GM21576 (cell line): ENCODE measurements around the gene PACSIN2.
"Not testable (repeated sequence)": the region's sequence is repeated elsewhere in the genome, so short reads cannot be mapped to it uniquely, and the experiment has no call there.

Experiments used
- ATAC-seq: cut with Tn5 transposase; IDR thresholded peaks from one replicate; pipeline ENCODE4 v1.9.1; 2021; ENCODE audit warnings: mild to moderate bottlenecking, moderate library complexity; ENCODE audit not compliant: unreplicated experiment

PACSIN2 gene

GRCh38 chr22:42928969-42929837 lies 85.7 kb downstream of the PACSIN2 start:
- no peak for ATAC-seq

GRCh38 chr22:42927966-42928365 lies 87.0 kb downstream of the PACSIN2 start:
- ATAC-seq, result no peak

GRCh38 chr22:42926768-42927167 lies 88.2 kb downstream of the PACSIN2 start:
- ATAC-seq, result no peak

GRCh38 chr22:42926104-42926503 lies 88.8 kb downstream of the PACSIN2 start:
- no peak for ATAC-seq

GRCh38 chr22:42925598-42925997 lies 89.4 kb downstream of the PACSIN2 start:
- ATAC-seq, result no peak

GRCh38 chr22:42925031-42925430 lies 89.9 kb downstream of the PACSIN2 start:
- ATAC-seq, result not testable (repeated sequence)

GRCh38 chr22:42924436-42924835 lies 90.5 kb downstream of the PACSIN2 start:
- ATAC-seq, result no peak

GRCh38 chr22:42922374-42923191 lies 92.4 kb downstream of the PACSIN2 start:
- ATAC-seq, result no peak

GRCh38 chr22:42920101-42920820 lies 94.7 kb downstream of the PACSIN2 start:
- ATAC-seq, result no peak

GRCh38 chr22:42919199-42919598 lies 95.8 kb downstream of the PACSIN2 start:
- no peak for ATAC-seq

- ATAC-seq, result no peak
Measured at GRCh38 chr22:42918500-42918899, 96.4 kb downstream of the PACSIN2 start.

- ATAC-seq, result not testable (repeated sequence)
Measured at GRCh38 chr22:42917358-42917757, 97.6 kb downstream of the PACSIN2 start.

GRCh38 chr22:42915980-42916765 lies 98.8 kb downstream of the PACSIN2 start:
- ATAC-seq, result no peak

GRCh38 chr22:42914511-42915076 lies 100.4 kb downstream of the PACSIN2 start:
- no peak for ATAC-seq

GRCh38 chr22:42913874-42914510 lies 101.0 kb downstream of the PACSIN2 start:
- ATAC-seq, result no peak

- ATAC-seq, result no peak
Measured at GRCh38 chr22:42912059-42912458, 102.9 kb downstream of the PACSIN2 start.

- no peak for ATAC-seq
Measured at GRCh38 chr22:42910221-42910942, 104.6 kb downstream of the PACSIN2 start.

- no peak for ATAC-seq
Measured at GRCh38 chr22:42909363-42910058, 105.4 kb downstream of the PACSIN2 start.
